Activated CD8-positive, alpha-beta memory T cell treated with anti-CD3 and anti-CD28 coated beads for 48 hours (primary cell): ENCODE data around the gene AP1B1.

ENCODE experiments used
- DNase-seq, 3 experiments: peaks; one replicate each; pipeline ENCODE4 v3.0.0-alpha.2; 2020; ENCODE audit warnings: low read depth in 2 of 3, low spot score in 2 of 3

The AP1B1 gene

GRCh38 chr22:29314537-29315285 is 73.7 kb downstream of the AP1B1 start:
- no peak for DNase-seq

DNA sequence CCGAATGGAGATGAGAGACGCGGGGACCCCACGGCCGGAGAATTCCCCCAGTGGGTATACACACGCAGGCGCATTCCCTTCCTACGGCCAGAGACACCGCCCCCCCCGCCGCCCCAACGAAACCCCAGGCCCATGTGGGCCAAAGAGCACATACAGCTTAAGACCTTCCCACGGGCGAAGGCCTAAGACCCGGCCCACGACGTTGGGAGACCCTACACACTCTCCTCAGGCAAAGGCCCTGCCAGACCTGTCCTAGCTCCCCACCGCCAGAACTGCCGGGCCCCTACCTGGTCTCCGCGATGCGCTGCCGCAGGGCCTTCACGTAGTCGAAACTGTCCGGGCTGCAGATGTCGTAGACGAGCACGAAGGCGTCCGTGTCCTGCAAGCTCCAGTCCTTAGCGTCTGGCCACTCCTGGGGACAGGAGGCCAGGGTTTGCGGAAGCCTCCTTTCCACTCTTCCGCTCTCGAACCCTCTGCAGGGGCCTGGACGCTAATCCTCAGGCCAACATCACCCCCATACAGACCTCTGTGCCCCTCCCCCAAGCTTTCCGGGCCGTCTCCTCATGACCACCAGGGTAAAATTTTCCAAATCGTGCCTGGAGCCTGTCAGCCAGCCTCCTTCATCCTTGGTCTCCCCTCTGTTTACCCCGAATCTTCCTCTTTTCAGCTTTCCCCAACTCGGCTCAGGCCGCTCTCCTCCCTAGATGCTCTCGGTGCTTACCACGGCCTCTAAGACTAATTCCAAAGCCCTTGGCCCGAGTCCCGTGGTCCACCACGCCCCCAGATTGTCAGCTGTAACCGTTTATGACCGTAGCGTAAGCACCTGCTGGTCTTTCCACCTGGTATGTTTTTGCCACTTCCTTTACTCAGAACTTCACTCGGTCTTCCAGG is 74.5 kb downstream of the AP1B1 start:
- no peak for DNase-seq

- no peak for DNase-seq
These were observed 75.2 kb downstream of the AP1B1 start for GRCh38 chr22:29313126-29313575.

GRCh38 chr22:29312218-29313125 is 75.9 kb downstream of the AP1B1 start:
- DNase-seq = no peak

DNA sequence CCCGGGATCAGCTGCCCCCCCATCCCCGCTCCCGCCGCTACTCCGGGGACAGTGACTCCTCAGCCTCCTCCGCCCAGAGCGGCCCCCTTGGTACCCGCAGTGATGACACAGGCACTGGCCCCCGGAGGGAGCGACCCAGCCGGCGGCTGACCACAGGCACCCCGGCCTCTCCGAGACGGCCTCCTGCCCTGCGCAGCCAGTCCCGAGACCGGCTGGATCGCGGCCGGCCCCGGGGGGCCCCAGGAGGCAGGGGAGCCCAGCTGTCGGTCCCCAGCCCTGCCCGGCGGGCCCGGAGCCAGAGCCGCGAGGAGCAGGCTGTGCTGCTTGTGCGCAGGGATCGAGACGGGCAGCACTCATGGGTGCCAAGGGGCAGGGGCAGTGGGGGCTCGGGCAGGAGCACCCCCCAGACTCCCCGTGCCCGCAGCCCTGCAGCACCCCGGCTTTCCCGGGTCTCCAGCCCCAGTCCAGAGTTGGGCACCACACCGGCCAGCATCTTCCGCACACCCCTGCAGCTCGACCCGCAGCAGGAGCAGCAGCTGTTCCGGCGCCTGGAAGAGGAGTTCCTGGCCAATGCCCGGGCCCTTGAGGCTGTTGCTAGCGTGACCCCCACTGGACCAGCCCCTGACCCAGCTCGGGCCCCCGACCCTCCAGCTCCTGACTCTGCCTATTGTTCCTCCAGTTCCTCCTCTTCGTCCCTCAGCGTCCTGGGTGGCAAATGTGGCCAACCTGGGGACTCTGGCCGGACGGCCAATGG is 76.7 kb downstream of the AP1B1 start:
- DNase-seq = no peak

- peak in 1 of 3 experiments; percentile 67 for DNase-seq
These were observed 77.5 kb downstream of the AP1B1 start for GRCh38 chr22:29310863-29311339.

GRCh38 chr22:29310065-29310862 is 78.1 kb downstream of the AP1B1 start:
- DNase-seq = no peak

DNA sequence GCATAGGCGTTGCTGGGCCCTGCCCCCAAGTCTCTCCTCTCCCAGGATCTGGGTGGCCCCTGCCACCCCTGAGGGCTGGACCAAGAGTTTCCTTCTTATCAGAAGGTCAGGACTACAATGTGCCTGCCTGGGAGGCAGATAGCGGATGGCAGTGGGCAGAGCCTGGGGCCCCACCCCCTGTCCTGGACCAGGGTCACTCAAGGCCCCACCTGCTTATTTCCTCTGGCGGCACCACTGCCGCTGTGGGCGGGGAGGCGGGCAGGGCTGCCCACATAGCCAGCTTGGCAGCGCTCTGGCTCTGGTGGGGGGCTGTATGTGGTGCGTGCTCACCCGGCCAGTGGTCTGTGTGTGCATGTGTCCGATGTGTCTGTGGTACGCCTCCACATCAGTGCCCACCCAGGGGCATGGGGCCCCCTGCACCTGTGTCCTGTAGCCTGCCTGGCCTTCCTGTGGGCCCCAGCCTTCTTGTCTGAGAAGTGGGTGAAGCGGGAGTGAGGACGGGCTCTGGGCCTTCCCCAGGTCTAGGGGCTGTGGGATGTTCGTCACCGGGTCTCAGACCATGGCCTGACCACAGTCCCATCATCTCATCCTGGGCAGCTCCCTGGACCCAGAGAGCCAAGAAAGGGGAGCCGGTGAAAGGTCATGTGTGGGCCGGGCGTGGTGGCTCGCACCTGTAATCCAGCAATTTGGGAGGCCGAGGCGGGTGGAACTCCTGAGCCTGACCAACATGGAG is 78.9 kb downstream of the AP1B1 start:
- DNase-seq = no peak

DNA sequence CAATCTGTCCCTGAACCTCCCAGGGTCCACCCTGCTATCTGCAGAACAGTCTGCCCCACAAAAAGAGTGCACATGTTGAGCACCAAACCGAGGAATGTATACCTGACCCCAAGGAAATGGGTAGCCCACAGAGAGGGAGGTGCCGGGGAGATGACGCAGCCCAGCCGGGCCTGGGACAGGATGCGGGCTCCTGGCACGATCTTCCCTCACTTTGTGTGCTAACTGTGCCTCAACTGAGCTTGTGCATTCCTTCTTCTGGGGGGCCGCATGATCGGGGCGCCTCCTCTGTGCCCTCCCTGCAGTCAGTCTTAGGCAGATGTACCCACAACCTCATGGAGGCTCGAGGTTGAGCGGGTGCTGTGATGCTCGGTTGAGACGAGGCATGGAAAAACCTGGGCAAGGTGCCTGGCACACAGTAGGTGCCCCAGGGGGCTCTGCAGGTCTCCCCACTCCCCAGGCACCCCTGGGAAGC is 79.5 kb downstream of the AP1B1 start:
- DNase-seq = no peak

DNA sequence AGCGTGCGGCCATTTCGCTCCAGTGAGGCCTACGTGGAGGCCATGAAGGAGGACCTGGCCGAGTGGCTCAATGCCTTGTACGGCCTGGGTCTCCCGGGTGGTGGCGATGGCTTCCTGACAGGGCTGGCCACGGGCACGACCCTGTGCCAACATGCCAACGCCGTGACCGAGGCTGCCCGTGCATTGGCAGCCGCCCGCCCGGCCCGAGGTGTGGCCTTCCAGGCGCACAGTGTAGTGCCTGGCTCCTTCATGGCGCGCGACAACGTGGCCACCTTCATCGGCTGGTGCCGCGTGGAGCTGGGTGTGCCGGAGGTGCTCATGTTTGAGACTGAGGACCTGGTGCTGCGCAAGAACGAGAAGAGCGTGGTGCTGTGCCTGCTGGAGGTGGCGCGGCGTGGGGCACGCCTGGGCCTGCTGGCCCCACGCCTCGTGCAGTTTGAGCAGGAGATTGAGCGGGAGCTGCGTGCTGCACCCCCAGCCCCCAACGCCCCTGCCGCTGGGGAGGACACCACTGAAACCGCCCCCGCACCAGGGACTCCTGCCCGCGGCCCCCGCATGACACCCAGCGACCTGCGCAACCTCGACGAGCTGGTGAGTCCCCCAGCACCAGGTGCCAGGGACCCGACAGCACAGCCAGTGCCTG is 80.1 kb downstream of the AP1B1 start:
- DNase-seq = no peak

DNA sequence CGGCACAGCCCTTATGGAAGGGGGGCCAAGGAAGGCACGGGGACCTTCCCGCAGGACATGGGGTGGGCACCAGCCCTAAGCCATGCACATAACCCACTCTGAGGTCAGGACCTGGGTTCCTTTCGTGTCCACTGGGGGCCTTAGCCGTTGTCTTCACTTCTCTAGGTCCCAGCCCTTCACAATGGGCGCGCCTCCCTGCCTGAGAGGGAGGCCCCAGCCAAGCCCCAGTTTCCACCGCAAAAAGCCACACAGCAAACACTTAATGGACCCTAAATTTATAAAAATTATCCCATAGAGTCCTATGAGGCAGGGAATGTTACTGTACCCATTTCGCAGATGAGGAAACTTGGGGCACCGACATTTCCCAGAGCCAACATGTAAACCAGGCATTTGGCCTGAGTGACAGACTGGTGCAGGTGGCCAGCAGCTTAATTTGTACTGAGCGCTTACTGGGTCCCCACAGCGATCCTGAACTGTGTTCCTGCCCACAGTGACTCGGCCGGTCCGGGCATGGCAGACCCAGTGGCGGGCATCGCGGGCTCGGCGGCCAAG is 80.7 kb downstream of the AP1B1 start:
- no peak for DNase-seq

DNA sequence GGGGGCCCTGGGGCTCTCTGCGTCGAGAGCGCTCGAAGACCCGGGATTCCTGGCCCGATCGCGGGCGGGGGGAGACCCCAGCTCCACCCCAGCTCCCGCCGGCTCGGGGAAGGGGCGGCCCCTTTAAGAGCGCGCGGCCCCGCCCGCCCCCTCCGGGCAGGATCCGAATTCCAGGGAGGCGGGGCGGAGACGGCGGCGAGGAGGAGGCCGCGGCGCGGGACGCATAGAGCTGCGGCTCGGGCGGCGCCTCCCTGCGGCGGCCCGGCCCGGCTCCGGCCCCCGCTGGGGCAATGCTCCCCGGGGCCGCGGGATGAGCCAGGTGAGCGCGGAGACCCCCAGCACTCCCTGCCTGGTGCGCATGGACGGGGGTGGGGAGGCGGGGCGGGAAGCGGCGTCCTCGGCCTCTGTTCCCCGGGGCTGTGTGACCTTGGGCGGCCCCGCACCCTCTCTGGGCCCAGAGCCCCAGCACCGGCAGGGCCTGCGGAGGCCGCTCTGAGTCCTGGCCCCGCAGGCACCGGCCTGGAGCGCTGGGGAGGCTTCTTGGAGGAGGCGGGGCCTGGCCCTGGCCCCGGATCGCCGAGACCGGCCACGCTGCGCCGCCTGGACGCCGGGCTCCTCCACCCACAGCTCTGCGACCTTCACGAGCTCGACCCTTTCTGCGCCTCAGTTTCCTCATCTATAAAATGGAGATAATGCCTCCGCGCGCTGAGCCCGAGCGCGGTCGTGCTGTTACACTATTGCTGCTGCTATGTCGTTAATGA is 81.4 kb downstream of the AP1B1 start:
- DNase-seq = no peak

GRCh38 chr22:29306175-29306834 is 82.1 kb downstream of the AP1B1 start, which contains the start of gene GAS2L1:
GAS2L1 (plus strand) TSS chr22:29306650; CDS start chr22:29308106, 1,456 bp downstream.
- no peak for DNase-seq

DNA sequence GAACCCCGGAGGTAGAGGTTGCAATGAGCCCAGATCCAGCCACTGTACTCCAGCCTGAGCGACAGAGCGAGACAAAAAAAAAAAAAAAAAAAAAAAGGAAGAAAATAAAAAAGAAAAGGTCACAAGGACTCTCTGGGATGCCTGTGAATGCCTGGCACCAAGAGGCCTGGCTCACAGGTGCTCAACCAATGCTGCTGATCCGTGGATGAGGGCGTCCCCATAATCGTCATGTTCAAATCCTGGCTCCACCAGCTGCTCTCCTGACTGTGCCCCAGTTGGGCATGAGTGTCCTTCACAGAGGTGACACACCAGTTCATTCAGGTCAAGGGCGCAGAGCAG is 82.6 kb downstream of the AP1B1 start:
- DNase-seq = no peak

DNA sequence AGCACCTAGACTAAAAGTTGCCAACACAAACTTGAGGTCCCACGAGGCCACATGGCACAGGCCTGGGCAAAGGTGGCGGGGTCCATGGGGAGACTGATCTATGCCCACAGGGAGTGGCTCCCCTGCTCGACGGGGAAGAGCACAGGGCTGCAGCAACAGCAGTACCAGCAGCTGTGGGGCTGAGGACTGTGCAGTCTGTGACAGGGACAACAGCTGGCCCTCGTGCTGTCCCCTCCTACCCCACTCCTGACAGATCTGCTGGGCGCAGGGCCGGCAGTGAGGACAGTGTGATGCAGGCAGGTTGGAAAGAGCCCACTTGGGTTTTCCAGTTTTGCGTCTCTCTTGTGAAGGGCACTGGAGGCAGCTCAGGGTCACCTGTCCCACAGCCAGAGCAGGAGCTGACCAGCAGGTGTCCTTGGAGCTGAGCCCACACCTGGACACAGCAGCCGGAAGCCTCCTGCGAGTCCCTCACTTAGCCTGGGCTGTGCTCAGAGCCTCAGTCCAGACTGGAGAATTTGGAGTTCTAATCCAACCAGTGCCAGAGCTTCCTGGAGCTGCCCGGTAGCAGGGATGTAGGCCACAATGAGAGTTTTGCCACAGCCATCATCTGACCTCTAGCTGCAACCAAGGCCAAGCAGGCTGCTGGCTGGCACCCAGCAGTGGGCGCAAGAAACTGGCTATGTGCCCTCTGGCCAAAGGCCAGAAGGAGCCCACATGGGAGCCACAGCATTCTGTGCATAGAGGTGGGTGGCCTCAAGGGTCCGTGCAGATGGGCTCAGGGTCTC is 85.5 kb downstream of the AP1B1 start:
- no peak for DNase-seq

- no peak for DNase-seq
These were observed 86.0 kb downstream of the AP1B1 start for GRCh38 chr22:29302402-29302680.
